AG08396 (cell line): ENCODE data around the gene SERPING1.
"Not testable (repeated sequence)": the region's sequence is repeated elsewhere in the genome, so short reads cannot be mapped to it uniquely, and the experiment has no call there.

ENCODE experiments used
- DNase-seq: peaks from one replicate; pipeline ENCODE4 v3.0.0; 2012; ENCODE audit warnings: low spot score, mixed read lengths

The SERPING1 gene

GRCh38 chr11:57638005-57638781 lies 40.7 kb downstream of the SERPING1 start:
- DNase-seq: peak; percentile 97

GRCh38 chr11:57638811-57639320 lies 41.4 kb downstream of the SERPING1 start:
- peak; percentile 15 for DNase-seq

- peak; percentile 23 for DNase-seq
Measured at GRCh38 chr11:57639321-57640067, 42.0 kb downstream of the SERPING1 start.

DNA sequence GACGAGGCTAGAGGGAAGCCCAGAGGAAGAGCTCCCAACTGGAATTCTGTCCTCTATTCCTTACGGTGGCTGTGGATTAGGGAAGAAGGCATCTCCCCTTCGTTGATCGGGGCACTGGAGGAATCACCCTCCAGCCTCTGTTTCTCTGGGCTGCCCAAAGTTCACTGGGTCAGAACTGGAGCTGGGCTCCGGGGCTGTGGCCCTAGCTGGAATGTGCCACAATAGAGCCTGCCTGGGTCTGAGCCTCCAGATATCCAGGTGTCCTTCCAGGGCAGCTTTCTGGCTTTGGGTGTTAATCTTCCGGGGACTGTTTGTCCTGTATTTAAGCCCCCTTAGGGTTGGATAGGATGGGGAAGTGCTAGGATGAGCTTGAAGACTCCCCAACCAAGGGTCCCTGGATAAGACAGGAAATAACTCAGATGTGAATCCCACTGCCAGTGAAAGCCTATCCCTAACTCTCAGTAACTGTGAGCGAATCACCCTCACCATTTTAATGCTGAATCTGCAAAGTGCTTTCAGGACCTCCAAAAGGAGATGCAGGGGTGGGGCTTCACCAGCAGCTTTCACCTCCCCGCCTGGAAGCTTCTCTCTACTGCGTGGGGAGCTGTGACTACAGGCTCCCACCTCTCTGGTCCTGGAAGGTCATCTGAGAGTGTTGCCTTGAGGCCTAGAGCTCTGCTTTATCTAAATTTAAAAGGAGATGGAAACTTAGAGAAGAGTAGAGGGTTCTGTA lies 42.7 kb downstream of the SERPING1 start:
- no peak for DNase-seq

DNA sequence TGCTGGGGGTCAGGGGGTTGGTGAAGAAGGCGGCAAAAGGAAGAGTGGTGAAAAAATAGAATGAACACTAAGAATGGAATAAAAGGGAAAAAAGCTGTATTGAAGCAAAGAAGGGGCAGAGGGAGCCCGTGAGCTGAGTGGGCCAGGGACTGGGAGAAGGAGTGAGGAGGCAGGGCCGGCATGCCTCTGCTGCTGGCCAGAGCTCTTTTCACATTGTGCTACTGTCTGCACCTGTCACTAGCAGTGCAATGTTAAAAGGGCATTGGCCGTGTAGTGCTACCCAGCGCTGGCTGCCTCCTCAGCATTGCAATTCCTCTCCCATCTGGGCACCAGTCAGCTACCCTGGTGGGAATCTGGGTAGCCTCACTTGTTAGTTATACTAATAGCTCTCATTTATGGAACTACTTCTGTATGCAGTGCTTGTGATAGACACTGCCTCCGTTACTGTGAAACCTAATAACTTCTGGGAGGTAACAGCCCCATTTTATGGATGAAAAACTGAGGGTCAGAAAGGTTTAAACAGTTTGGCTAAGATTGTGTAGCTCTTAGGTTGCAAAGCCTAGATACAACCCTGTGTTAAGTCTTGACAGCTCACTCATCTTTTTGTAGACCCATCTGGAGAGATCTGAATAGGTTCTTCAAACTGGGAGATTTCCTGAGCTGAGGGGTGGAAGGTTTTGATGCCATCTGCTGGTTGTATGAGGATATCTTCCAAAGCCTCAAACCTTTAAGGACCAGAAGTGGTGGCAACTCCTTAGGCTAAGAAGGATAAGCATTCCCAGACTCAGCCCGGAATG lies 43.7 kb downstream of the SERPING1 start:
- peak; percentile 69 for DNase-seq

GRCh38 chr11:57643802-57644201 lies 46.3 kb downstream of the SERPING1 start:
- DNase-seq: no peak

- DNase-seq: peak; percentile 81
Measured at GRCh38 chr11:57644748-57645688, 47.5 kb downstream of the SERPING1 start.

GRCh38 chr11:57645689-57646085 lies 48.2 kb downstream of the SERPING1 start:
- DNase-seq: no peak

DNA sequence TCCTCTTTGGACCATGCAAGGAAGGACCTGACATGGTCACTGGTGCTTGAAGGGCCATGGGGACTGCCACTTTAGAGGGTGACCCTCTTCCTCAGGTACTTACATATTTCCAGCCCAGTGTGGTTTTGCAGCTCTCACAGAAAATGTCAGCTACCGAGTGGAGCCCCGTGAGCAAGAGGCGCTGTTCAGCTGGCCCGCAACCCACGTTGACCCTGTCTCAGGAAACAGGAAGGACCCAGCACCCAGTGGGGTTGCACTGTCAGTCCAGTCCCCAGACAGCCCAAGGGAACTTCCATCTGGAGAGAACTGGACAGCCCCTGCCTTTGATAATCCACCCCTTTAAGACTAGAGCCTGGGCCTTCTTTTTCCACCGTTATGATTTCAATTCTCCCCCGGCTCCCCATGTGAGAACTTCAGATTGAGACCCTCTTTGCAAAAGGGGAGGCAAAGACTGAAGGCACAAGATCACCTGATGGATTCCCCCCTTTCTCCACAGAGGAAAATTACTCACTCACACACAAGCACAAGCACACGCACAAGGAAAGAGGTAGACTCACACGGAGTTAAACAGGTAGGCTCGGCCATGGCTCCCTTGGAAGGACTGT lies 48.8 kb downstream of the SERPING1 start:
- no peak for DNase-seq

GRCh38 chr11:57646799-57647303 lies 49.4 kb downstream of the SERPING1 start:
- DNase-seq: no peak

GRCh38 chr11:57647372-57647771 lies 49.9 kb downstream of the SERPING1 start:
- DNase-seq: no peak

GRCh38 chr11:57647960-57648800 lies 50.7 kb downstream of the SERPING1 start:
- peak; percentile 36 for DNase-seq

- peak; percentile 16 for DNase-seq
Measured at GRCh38 chr11:57648801-57649735, 51.6 kb downstream of the SERPING1 start.

- peak; percentile 83 for DNase-seq
Measured at GRCh38 chr11:57649826-57650738, 52.6 kb downstream of the SERPING1 start, which contains the start of gene YPEL4. YPEL4 (minus strand) TSS chr11:57649912; CDS start chr11:57647107, 2,805 bp downstream.

DNA sequence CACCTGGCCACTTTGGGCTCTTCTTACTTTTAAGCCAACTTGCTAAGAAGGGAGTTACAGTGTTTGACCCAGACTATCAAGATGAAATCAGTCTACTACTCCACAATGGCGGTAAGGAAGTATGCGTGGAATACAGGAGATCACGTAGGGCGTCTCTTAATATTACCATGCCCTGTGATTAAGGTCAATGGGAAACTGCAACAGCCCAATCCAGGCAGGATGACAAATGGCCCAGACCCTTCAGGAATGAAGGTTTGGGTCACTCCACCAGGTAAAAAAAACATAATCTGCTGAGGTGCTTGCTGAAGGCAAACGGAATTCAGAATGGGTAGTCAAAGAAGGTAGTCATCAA lies 53.2 kb downstream of the SERPING1 start:
- no peak for DNase-seq

GRCh38 chr11:57651408-57651807 lies 53.9 kb downstream of the SERPING1 start:
- DNase-seq: no peak

- DNase-seq: not testable (repeated sequence)
Measured at GRCh38 chr11:57652230-57652629, 54.7 kb downstream of the SERPING1 start.
